Epithelial cell of proximal tubule (primary cell): ENCODE results near the gene ARRB1. TPM values are rescaled to one million over a fixed set of nuclear protein-coding genes. Genes with fewer than 3 reads are reported as not detected.
"Not testable (repeated sequence)": the region's sequence is repeated elsewhere in the genome, so short reads cannot be mapped to it uniquely, and the experiment has no call there.

ENCODE experiments used
- DNase-seq: peaks from one replicate; pipeline ENCODE4 v3.0.0-alpha.2; 2011; ENCODE audit warnings: low read depth
- H3K4me3 ChIP-seq: 2 replicates; pipeline ENCODE4 v1.5.1; 2011; ENCODE audit warnings: low read depth, mild to moderate bottlenecking, low read length
- CTCF ChIP-seq: conservative IDR thresholded peaks from 2 replicates; pipeline ENCODE4 v1.5.1; 2012; ENCODE audit warnings: low read depth, mild to moderate bottlenecking, low read length
- total RNA-seq: library from RNA; depleted of rRNA; stranded (reverse); fragments of >200 nt; gene quantifications from 2 replicates; pipeline ENCODE4 v1.2.3, GENCODE V29; 2015

ARRB1 gene
- total RNA-seq, 1 donor from 2014 or later: 13.8 TPM

DNA sequence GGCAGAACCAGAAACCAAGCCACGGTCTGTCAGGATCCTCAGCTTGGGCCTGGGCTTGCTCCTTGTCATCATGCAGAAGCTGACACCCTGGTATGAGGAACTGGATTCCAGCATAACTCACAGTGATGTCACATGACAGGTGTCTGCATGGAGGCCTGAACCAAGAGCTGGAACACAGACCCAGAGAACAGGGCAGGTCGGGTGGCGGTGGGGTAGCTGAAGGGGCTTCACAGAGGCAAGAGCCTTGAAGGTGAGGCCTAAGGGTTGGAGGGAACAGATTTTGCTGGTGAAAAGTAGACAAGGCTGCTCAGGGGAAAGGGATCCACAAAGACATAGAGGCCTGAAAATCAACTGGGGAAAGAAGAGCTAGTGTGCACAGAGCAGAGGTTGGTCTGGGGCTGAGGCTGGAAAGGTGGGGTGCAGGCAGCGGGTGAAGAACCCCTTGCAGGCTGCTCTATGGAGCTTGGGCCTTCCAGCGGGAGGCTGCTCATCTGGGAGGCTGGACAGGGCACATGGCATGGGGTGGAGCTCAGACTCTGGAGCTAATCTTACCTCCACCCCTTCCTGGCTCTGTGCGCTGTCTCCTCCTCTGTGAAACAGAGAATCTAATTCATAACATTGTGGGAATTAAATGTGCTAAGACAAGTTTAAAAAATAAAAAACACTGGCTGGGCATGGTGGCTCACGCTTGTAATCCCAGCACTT lies 29.4 kb upstream of the ARRB1 start:
- no peak for TF ChIP-seq CTCF
- H3K4me3 ChIP-seq: no peak overlapping the region
- no peak for DNase-seq

- DNase-seq: no peak
- H3K4me3 ChIP-seq: no peak overlapping the region
- no peak for TF ChIP-seq CTCF
These were observed 28.8 kb upstream of the ARRB1 start for GRCh38 chr11:75380245-75380644.

DNA sequence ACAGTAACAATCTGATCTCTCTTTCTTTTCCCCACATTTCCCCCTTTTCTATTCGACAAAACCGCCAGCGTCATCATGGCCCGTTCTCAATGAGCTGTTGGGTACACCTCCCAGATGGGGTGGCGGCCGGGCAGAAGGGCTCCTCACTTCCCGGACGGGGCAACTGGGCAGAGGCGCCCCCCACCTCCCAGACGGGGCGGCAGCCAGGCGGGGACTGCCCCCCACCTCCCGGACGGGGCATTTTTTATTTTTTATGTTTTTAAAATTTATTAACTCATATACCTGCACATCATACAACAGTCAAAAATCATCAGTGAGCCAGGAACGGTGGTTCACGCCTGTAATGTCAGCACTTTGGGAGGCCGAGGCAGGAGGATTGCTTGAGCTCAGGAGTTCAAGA lies 27.3 kb upstream of the ARRB1 start:
- not testable (repeated sequence) for DNase-seq, H3K4me3 ChIP-seq

- DNase-seq: no peak
- TF ChIP-seq CTCF: no peak
- no peak overlapping the region for H3K4me3 ChIP-seq
These were observed 24.7 kb upstream of the ARRB1 start for GRCh38 chr11:75376175-75376574.

GRCh38 chr11:75375626-75376025 lies 24.2 kb upstream of the ARRB1 start:
- DNase-seq: no peak
- TF ChIP-seq CTCF: no peak
- H3K4me3 ChIP-seq: no peak overlapping the region

DNA sequence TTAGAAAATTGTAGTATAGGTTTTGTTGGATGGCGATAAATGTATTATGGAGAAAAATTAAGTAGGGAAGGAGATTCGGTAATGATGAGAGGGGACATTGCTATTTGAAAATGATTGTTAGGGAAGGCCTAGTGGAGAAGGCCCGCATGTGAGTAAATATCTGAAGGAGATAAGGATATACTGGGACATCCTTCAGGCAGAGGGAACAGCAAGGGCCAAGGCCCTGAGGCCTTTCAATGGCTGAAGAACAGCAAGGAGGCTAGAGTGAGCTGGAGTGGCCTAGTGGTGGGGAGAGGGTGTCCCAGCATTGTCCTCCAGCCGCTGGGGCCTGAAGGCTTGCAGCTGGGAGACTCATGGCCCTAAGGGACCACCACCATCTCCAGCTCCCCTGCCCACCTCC lies 23.2 kb upstream of the ARRB1 start:
- H3K4me3 ChIP-seq: no peak overlapping the region
- TF ChIP-seq CTCF: no peak
- no peak for DNase-seq

DNA sequence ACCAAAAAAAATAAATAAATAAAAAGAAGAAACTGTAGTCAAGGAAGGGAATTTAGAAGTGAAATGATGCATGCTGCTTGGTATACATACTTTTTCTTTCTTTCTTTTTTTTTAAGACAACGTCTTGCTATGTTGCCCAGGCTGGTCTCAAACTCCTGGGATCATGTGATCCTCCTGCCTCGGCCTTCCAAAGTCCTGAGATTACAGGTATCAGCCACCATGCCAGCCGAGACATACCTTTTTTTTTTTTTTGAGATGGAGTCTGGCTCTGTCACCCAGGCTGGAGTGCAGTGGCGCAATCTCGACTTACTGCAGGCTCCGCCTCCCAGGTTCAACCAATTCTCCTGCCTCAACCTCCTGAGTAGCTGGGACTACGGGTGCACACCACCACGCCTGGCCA lies 21.7 kb upstream of the ARRB1 start:
- DNase-seq: no peak
- no peak for TF ChIP-seq CTCF
- no peak overlapping the region for H3K4me3 ChIP-seq
